Gastroesophageal sphincter (tissue), 3 donors: Measurements from ENCODE around the gene ATRN.

Source experiments
- EP300 ChIP-seq: sonication (generic); formaldehyde crosslinking; IDR thresholded peaks from one replicate; pipeline ENCODE4 v1.6.1; 2017; ENCODE audit warnings: antibody characterized with exemption, mild to moderate bottlenecking
- POLR2A ChIP-seq, 2 donors: fragments of 450-650 bp; IDR thresholded peaks; one replicate each; pipeline ENCODE4 v1.6.1; 2017; ENCODE audit warnings: antibody characterized with exemption in 2 of 2, mild to moderate bottlenecking in 2 of 2, moderate library complexity in 1 of 2
- POLR2AphosphoS5 ChIP-seq: sonication (generic); formaldehyde crosslinking; IDR thresholded peaks from one replicate; pipeline ENCODE4 v1.6.1; 2017; ENCODE audit warnings: antibody characterized with exemption
- TF ChIP-seq, protein P1 (sequence below), 4 experiments: fragments of 200-600 bp in 2 of 4; fragments of 450-650 bp in 2 of 4; sonication (generic) in 1 of 4; IDR thresholded peaks; one replicate each; pipeline ENCODE4 v1.5.1; 2017 to 2019; ENCODE audit warnings: antibody characterized with exemption in 4 of 4, mild to moderate bottlenecking in 2 of 4, moderate library complexity in 2 of 4

DNA sequence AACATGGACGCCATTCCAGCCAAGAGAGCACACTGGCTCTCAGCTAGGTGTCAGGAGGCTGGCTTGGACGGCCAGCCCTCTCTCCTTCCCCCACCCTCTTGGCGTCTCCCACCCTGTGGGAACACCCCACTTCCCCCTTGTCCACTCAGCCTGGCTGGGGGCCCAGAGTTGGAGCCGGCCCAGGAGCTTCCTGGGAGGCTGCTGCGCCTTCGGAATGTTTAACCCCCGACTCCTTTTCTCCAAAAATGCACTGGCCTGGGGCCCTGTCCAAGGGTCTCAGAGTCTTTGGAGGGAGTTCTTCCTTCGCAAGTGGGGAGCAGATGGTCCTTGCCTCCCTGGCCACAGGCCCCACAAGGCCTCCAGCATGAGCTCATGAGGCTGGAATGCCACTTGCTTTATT lies 206.9 kb downstream of the ATRN start:
- TF ChIP-seq, protein P1, sequence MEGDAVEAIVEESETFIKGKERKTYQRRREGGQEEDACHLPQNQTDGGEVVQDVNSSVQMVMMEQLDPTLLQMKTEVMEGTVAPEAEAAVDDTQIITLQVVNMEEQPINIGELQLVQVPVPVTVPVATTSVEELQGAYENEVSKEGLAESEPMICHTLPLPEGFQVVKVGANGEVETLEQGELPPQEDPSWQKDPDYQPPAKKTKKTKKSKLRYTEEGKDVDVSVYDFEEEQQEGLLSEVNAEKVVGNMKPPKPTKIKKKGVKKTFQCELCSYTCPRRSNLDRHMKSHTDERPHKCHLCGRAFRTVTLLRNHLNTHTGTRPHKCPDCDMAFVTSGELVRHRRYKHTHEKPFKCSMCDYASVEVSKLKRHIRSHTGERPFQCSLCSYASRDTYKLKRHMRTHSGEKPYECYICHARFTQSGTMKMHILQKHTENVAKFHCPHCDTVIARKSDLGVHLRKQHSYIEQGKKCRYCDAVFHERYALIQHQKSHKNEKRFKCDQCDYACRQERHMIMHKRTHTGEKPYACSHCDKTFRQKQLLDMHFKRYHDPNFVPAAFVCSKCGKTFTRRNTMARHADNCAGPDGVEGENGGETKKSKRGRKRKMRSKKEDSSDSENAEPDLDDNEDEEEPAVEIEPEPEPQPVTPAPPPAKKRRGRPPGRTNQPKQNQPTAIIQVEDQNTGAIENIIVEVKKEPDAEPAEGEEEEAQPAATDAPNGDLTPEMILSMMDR (IDR thresholded peaks at IDR 0.05): no peak
- no peak for TF ChIP-seq EP300
- no peak for TF ChIP-seq POLR2AphosphoS5
- no peak for TF ChIP-seq POLR2A (IDR thresholded peaks at IDR 0.05)
